ENCODE data around the gene SRI.
"Not testable (repeated sequence)": the region's sequence is repeated elsewhere in the genome, so short reads cannot be mapped to it uniquely, and the experiment has no call there.

Gene SRI

DNA sequence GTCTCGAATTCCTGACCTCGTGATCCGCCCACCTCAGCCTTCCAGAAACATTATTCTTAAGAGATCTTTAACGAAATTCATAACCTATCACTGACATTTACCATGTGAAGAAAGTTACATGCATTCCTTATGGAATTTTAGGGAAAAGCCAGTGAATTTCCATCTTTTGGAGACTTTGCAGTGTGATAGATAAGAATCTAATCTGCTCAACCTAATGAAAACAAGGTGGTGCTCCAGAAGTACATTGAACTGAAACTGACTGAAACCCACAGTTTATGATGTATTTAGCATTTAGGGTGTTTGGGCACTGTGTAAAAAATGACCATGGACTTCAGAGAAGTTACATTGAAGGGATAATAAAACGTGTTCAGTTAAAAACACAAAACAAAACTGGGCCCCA, 43.6 kb downstream of the SRI start:
- no peak for DNase-seq (ENCODE audit: low read depth in 2 of 2)

DNA sequence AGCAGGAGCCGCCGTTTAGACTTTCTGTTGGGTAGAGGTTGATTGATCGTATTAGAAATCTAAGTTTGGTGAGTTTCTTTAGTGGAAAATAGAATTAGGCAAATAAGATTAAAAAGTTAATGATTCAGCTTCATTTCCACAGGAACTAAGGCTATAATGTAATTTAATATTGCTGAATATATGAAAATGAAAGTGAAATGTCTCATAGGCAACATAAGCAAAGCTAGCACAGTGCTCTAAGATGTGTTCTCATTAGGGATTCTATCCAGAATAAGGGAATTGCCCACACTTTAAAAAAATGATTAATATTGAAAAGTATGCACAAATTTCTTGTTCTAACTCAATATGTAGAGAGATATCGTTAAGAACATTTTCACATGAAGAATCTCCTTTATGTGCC, 47.0 kb downstream of the SRI start:
- no peak for DNase-seq (ENCODE audit: low read depth in 2 of 2)

DNA sequence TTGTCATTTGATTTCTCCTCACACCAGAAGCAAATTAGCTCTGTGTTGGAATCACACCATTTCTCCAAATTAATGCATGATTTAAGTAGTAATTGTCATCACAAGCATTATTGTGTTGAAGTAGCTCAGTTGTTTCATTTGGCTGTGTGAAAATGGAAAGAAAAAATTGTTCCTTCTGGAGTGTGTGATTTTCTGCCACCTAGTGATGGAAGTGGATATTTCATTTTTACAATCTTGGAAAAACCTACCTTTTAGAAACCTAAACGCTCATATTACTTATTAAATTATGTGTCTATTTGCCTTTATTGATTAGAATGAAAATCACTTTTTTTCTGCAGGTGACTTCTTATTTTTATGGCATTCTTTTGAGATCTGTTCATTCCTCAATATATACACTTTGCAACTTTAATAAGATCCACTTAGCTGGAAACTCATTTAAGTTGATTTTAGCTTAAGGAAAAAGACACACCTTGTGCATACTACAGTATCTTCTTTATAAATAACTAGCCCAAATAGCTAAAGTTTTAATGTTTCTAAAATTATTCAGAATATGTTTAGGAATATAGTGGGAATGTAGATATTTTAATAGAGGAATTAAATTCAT, 50.0 kb downstream of the SRI start:
- no peak for DNase-seq (ENCODE audit: low read depth in 2 of 2)

DNA sequence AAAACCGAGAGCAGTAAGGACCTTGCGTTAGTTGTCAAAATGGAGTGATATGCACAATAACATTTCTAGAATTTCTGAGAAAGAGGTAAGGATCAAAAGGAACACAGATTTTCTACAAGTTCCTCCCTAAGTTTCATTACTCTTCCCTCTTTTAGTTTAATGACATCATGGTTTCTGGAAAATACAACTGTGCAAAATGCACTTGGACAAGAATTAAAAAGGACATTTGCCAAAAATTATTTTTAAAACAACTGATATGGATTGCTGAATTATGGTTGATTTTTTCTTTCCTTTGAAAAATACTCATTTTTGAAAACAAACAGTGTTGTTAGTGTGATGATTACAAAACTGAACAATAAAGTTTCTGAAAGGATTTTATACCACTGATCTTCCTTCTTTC, 52.1 kb downstream of the SRI start:
- no peak for DNase-seq (ENCODE audit: low read depth in 2 of 2)

DNA sequence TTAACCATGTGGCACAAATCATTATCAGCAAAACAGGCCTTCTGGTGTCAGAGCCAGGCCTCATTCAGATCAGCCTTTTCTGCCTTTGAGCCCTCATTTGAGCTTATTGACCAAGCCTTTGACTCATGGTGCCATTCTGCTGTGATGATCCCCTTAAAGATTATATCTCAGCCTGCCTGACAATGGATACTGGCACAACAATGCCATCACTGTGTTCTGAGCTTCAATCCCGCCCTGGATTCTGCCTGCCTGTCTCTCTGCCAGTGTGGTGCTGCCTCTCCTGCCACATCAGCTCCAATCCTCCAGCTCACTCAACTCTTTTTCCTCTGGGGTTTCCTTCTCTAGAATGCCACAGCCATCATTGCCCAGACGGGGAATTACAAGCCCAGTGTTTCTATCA, 52.6 kb downstream of the SRI start:
- DNase-seq (ENCODE audit: low read depth in 2 of 2): no peak

DNA sequence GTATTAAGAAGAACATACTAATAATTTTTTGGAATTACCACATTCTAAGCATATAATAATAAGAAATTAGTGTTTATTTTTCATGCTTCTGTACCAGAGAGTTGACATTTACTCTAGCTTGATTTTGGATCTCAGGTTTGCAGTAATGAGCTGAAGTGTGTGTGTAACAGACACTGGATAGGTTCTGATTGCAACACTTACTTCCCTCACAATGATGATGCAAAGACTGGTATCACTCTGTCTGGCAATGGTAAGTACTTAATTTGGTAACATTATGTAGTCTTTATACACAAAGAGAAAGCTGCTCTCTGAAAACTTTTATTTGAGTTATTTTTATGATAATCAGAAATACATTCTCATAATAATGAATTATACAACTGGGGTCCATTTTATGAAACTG, 54.1 kb downstream of the SRI start:
- DNase-seq (ENCODE audit: low read depth in 2 of 2): no peak

DNA sequence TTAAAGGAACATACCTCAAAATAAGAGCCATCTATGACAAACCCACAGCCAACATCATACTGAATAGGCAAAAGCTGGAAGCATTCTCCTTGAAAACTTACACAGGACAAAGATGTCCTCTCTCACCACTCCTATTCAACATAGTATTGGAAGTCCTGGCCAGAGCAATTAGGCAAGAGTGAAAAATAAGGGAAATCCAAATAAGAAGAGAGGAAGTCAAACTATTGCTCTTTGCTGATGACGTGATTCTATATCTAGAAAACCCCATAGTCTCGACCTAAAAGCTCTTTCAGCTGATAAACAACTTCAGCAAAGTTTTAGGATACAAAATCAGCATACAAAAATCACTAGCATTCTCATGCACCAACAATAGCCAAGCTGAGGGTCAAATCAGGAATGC, 60.1 kb downstream of the SRI start:
- DNase-seq (ENCODE audit: low read depth in 2 of 2): not testable (repeated sequence)

DNA sequence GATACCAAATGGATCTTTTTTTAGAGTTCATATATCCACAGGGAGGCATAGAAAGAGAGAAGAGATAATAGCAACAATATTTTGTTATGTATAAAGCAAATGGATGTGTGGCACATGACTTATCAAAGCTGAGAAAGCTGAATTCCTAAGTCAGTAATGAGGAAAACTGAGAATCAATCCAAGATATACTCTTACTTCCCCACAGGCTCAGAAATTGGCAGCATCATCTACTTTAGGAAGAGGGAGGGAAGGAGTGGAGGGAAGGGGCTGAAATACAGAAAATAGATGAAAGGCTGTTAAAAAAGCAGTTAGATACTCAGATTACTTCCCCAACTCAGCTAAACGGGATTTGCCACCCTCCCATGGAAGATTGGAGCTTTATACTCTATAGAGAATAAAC, 63.5 kb downstream of the SRI start:
- no peak for DNase-seq (ENCODE audit: low read depth in 2 of 2)

DNA sequence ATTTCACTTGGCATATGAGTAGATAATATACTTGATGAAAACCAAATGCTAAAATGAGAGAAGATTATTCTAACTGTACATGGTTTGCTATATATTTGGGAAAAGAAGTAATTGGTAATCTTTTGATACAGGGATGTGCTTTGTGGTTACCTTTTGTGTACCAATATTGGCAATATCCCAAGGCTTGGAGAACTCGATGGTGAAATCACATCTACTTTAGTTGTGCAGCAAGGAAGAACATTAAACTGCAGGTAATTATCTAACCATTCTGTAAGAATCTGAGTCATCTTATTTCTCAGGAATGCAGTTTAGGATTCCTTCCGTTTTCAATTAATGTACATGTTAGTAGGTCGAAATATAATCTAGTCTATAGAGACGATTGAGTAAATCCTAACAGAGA, 64.1 kb downstream of the SRI start:
- no peak for DNase-seq (ENCODE audit: low read depth in 2 of 2)

Data from activated CD4-positive, alpha-beta T cell treated with anti-CD3 and anti-CD28 coated beads for 24 hours (primary cell).